Measurements from ENCODE around the gene HSPB6.

Gene HSPB6

GRCh38 chr19:35717665-35718344, 39.0 kb downstream of the HSPB6 start, which contains the start of gene KMT2B:
KMT2B (plus strand) TSS chr19:35718003; CDS start chr19:35718019, 16 bp downstream.
- no peak for TF ChIP-seq ZFX (IDR thresholded peaks at IDR 0.05; ENCODE audit: borderline replicate concordance)
- no peak for TF ChIP-seq CTCF (IDR thresholded peaks at IDR 0.05)
- H3K27ac ChIP-seq, result peak within 1 kb of the TSS; percentile 90

GRCh38 chr19:35716801-35717664, 39.8 kb downstream of the HSPB6 start:
- peak overlapping the region; percentile 90 for H3K27ac ChIP-seq
- TF ChIP-seq ZFX (IDR thresholded peaks at IDR 0.05; ENCODE audit: borderline replicate concordance) (no peak), CTCF (IDR thresholded peaks at IDR 0.05) (peak; percentile 97)

- peak overlapping the region; percentile 90 for H3K27ac ChIP-seq
- TF ChIP-seq ZFX (IDR thresholded peaks at IDR 0.05; ENCODE audit: borderline replicate concordance) (no peak), CTCF (IDR thresholded peaks at IDR 0.05) (no peak)
Measured at GRCh38 chr19:35715981-35716800, 40.6 kb downstream of the HSPB6 start.

- H3K27ac ChIP-seq, result peak overlapping the region; percentile 90
- no peak for TF ChIP-seq ZFX (IDR thresholded peaks at IDR 0.05; ENCODE audit: borderline replicate concordance)
- TF ChIP-seq CTCF (IDR thresholded peaks at IDR 0.05), result no peak
Measured at GRCh38 chr19:35715355-35715809, 41.4 kb downstream of the HSPB6 start.

- H3K27ac ChIP-seq, result no peak overlapping the region
- no peak for TF ChIP-seq ZFX (IDR thresholded peaks at IDR 0.05; ENCODE audit: borderline replicate concordance)
- 0 out of 2 replicates have a peak, but pooled peaks have one; percentile 4 for TF ChIP-seq CTCF (IDR thresholded peaks at IDR 0.05)
Measured at GRCh38 chr19:35714601-35715354, 42.1 kb downstream of the HSPB6 start.

GRCh38 chr19:35713904-35714495, 42.8 kb downstream of the HSPB6 start:
- no peak for TF ChIP-seq CTCF (IDR thresholded peaks at IDR 0.05)
- no peak for TF ChIP-seq ZFX (IDR thresholded peaks at IDR 0.05; ENCODE audit: borderline replicate concordance)
- no peak overlapping the region for H3K27ac ChIP-seq
